G401.6 (cell line): ENCODE data around the gene FOXN1.

Source experiments
- FAIRE-seq: peaks from 2 replicates; lab custom pipeline; 2012; peaks lifted over from hg19 to GRCh38; lab: Jason Lieb, UNC

The FOXN1 gene

DNA sequence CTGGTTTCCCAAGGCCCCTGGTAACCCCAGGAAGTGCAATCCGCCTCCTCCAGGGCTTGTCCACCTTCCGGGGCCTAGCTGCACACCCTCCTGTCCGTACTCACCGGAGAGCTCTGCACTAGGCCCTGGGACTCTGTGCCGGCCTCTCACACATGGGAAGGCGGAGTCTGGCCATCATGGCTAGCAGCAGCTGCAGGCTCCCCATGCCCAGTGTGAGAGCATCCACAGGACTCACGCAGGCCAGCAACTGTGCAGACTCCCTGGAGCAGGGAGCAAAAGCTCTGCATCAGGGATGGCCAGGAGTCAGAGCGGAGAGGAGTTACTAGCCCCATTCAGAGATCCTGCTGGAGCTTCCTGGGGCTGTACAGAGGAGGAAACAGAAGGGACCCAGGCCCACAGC, 20.2 kb downstream of the FOXN1 start:
- FAIRE-seq = no peak

GRCh38 chr17:28527181-28527681, 21.1 kb downstream of the FOXN1 start:
- FAIRE-seq = no peak

DNA sequence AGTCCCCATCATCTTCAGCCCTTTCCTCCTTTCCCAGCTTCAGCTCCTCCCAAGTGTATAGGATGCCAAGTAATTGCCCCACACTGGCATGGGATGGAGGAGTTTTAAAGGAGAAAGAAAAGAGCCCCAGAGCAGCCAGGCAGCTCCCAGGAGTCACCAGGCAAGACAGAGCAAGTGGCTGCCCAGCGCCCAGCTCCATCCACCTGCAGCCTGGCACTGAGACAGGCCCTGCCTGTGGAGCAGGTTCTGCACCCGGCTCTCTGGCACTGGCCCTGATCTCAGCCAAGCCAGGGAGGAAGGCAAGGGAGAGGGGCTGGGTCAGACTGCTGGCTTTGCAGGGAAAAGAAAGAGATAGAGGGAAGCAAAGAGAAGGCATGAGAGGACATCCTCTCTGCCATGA, 21.7 kb downstream of the FOXN1 start:
- no peak for FAIRE-seq

GRCh38 chr17:28528327-28529012, 22.3 kb downstream of the FOXN1 start:
- no peak for FAIRE-seq

GRCh38 chr17:28529013-28529400, 22.9 kb downstream of the FOXN1 start:
- no peak for FAIRE-seq

- FAIRE-seq = no peak
Measured at GRCh38 chr17:28530250-28530649, 24.1 kb downstream of the FOXN1 start.

GRCh38 chr17:28530926-28531325, 24.8 kb downstream of the FOXN1 start:
- no peak for FAIRE-seq

DNA sequence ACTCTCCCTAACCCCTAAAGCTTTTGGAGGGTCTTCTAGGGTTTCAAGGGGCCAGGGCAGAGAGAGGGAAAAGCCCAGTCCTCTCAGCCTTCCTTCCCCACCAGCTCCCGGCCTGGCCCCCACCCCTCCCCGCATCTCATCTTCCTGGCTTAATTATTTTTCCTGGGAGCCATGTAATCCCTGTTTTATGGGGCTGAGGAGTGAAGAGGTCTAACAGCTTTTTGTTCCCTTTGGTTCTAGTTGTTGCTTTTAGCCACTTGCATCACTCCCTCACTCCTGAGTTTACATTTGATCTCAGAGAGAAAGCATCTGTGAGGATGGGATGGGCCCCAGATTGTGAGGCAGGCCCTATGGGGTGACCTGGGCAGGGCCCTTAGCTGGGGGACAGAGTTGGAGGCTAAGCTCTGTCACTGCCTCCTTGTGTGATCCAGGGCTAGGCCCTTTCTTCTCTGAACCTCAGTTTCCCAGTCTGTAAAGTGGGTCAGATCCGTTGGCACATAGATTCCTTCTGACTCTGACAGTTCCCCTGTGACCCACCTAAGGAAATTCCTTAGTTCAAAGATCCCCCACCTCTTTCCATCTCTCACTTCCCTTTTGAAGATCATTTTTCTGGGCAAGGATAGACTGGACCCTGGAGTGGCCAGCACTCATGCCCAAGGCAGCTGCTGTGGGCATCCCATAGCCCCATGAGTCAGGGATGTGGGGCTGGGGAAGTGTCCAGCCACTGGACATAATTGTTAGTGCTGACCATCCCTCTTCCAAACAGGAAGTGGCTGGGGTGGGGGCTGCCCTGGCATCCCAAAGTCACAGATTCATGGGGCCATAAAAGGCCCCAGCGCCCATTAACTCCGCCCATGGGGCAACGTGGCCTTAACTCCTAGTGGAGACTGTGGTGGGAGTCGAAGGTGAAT, 26.2 kb downstream of the FOXN1 start:
- FAIRE-seq = no peak

DNA sequence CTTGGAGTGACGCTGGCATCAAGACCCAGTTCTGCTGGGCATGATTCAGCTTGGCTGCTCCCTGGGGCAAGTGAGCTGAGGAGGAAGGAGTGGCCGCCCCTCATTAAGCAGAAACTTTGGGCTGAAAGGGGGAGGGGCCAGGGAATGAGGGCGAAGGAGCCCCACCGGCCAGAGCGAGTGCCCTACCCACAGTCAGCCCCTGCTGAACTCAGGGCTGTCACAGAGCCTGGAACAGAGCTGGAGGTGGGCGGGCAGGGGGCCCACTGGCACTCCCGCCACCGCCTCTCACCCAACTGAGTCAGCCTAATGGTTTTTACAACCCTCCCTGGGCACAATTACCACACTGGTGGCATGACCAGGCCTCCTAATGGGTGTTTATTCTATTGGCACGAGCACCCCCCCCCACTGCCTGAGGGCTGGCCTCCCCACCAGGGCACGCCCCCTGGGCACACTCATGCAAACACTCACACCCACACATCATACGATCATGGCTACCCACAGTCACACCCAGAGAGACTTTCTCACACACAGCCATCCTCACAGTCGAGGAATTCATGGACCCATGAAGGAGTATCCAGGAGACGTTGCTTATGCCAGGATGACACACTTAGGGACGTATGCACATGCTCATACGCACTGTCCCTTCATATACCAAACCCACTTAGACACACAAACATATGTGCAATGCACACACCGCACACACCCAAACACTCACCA, 27.1 kb downstream of the FOXN1 start:
- FAIRE-seq = no peak

DNA sequence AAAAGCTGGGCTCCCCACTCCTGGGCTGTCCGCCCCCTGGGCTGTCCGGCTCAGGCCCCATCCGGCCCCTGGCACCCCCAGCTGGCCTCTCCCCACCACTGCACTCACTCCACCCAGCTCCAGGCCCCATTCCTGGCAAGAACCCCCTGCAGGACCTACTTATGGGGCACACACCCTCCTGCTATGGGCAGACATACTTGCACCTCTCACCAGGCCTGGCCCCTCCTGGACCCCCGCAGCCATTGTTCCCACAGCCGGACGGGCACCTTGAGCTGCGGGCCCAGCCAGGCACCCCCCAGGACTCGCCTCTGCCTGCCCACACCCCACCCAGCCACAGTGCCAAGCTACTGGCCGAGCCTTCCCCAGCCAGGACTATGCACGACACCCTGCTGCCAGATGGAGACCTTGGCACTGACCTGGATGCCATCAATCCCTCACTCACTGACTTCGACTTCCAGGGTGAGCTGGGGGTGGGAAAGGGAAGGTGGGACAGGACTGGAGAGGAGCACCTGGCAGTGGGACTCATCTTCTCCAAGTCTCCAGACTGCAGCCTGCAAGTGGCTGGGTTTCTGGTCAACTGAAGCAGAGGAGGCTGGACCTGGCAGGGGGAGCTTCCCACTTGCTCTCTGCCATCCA, 28.7 kb downstream of the FOXN1 start:
- FAIRE-seq = no peak

DNA sequence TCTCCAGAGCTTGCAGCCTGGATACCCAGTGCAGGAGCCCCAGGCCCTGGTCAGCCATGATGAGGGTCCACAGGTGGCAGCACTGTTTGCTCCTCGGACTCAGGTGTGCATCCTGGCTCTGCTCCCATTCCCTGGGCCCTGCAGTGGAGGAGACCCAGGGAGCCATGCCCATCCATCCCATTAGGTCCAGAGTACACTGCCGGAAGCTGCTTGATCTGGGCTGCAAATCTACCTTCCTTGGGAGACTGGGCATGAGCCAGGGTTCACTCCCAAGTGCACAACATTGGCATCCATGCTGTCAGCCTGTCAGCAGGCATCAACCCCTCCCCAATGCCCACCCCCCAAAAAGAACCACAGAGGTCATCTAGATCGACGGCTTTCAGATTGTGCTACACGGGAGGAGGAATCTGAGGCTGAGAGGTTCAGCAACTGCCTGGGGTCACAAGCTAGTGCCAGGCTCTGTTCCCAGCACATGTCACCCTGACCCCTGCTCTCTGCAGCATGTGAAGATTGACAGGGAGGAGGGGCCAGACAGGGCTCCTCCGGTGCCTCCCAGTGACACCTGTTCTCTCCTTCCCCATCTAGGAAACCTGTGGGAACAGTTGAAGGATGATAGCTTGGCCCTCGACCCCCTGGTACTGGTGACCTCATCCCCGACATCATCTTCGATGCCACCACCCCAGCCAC, 30.5 kb downstream of the FOXN1 start:
- no peak for FAIRE-seq

GRCh38 chr17:28537219-28537610, 31.1 kb downstream of the FOXN1 start:
- FAIRE-seq = no peak

DNA sequence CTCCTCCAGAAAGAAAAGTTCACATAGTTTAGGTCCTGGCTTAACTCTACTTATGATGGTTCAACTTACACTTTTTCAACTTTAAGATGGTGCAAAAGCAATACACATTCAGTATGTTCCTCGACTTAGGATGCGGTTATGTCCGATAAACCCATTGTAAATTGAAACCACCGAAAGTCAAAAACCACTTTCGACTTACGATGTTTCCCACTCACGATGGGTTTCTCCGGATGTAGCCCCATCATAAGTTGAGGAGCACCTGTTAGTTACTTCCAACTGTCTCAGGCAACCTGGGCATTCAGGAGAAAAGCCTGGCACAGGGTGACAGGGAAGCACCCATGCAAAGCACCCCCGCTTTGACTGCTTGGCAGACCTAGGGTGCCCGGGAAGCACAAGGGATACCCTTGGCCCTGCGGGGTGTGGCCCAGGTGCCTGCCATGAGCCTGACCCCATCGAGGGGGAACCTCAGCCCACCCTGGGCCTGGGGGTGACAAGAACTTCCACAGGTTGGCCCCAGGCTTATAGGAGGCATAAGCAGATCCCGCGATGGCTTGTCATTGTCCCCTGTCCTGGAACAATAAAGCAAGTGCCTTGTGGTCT, 32.2 kb downstream of the FOXN1 start:
- FAIRE-seq = no peak

GRCh38 chr17:28540231-28540630, 34.1 kb downstream of the FOXN1 start:
- FAIRE-seq = no peak

- FAIRE-seq = no peak
Measured at GRCh38 chr17:28541439-28541838, 35.3 kb downstream of the FOXN1 start.

- FAIRE-seq = no peak
Measured at GRCh38 chr17:28544402-28545140, 38.4 kb downstream of the FOXN1 start.

GRCh38 chr17:28545141-28545503, 39.0 kb downstream of the FOXN1 start:
- FAIRE-seq = no peak

DNA sequence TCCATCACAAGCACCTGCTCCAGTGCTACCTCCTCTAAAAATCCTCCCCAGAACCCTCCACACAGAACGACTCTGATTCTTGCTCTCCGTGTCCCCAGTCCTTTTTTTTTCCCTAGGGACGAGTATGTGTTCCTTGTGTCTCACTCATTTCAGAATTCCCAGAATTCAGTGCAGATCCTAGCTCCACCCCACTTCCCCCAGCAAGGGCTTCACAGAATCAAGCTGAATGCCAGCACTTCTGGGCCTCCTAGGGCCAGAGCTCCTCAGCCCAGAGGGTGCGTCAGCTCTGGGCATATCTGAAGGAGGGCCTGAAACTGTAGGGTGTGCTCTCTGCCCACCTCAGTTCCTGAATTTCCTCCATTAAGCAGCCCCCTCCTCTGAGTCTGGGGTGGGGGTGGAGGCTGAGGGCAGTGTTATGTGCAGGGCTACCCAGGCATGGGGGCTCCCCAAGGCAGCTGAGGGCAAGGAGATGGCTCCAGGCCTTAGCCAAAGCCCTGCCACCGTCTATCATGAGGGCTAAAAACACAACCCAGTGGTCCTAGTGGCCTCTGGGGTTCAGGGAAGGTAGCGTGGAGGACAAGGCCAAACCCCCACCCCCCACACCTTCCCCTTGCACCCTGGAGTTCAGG, 39.8 kb downstream of the FOXN1 start:
- no peak for FAIRE-seq

DNA sequence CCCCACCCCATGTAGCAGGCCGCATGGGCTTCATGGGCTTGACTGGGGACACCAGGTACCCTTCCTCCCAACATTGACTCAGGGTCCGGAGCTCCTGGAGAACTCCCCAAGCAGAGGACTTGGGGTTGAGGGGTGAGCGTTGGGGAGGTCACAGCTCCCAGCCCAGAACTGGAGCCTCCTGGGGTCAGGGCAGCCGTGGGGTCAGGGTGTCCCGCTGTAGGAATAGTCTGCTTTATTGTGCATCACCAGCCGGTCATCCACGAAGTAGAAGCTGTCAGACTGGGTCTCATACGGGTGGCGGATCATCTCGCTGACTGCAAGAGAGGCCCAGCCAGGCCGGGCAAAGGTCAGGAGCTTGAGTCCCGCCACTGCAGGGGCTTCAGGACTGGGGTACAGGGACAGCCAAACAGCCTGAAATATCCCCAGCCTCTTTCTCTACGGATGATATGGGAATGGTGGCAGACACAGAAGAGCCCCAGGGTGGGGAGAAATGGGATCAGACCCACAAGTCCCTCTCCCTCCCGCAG, 41.0 kb downstream of the FOXN1 start:
- FAIRE-seq = no peak
